Liver (tissue), 3 donors: ENCODE data around the gene DYNLT3.

Source experiments
- CTCF ChIP-seq: fragments of 150-350 bp; IDR thresholded peaks from 2 replicates; pipeline ENCODE4 v1.5.1; 2017; ENCODE audit warnings: improper control_type of control experiment, low read depth, low read length; ENCODE audit not compliant: missing input control
- EGR1 ChIP-seq, 2 donors: IDR thresholded peaks; 2 replicates each; pipeline ENCODE4 v1.6.1; 2016 to 2018; ENCODE audit warnings: antibody characterized with exemption in 2 of 2, low read depth in 2 of 2
- GABPA ChIP-seq, 2 donors: IDR thresholded peaks in 1 of 2; conservative IDR thresholded peaks in 1 of 2; 2 replicates each; pipeline ENCODE4 v1.6.1; 2016; ENCODE audit warnings: antibody characterized with exemption in 2 of 2, mild to moderate bottlenecking in 1 of 2, moderate library complexity in 1 of 2
- JUND ChIP-seq, 2 donors: IDR thresholded peaks; 2 replicates each; pipeline ENCODE4 v1.6.1; 2016; ENCODE audit warnings: antibody characterized with exemption in 2 of 2
- MAX ChIP-seq: IDR thresholded peaks from 2 replicates; pipeline ENCODE4 v1.6.1; 2016; ENCODE audit warnings: antibody characterized with exemption
- RAD21 ChIP-seq, 2 donors: IDR thresholded peaks; 2 replicates each; pipeline ENCODE4 v1.6.1; 2016; ENCODE audit warnings: antibody characterized with exemption in 2 of 2, mild to moderate bottlenecking in 2 of 2
- TAF1 ChIP-seq: conservative IDR thresholded peaks from 2 replicates; pipeline ENCODE4 v1.6.1; 2016; ENCODE audit warnings: antibody characterized with exemption, mild to moderate bottlenecking
- YY1 ChIP-seq: IDR thresholded peaks from 2 replicates; pipeline ENCODE4 v1.6.1; 2016; ENCODE audit warnings: antibody characterized with exemption, mild to moderate bottlenecking
- TF ChIP-seq, protein P1 (sequence below): IDR thresholded peaks from 2 replicates; pipeline ENCODE4 v1.6.1; 2016; ENCODE audit warnings: antibody characterized with exemption
- donor health status: healthy.
- donor health status: healthy.

GRCh38 chrX:37817176-37817575, 30.2 kb downstream of the DYNLT3 start:
- TF ChIP-seq CTCF (no peak), TAF1 (no peak), YY1 (no peak), RAD21 (IDR thresholded peaks at IDR 0.05) (no peak), JUND (IDR thresholded peaks at IDR 0.05) (no peak), GABPA (IDR thresholded peaks at IDR 0.05 in 1 of 2, conservative IDR thresholded peaks at IDR 0.05 in 1 of 2) (no peak), EGR1 (IDR thresholded peaks at IDR 0.05; ENCODE audit: low read depth in 2 of 2) (no peak), MAX (no peak)
- TF ChIP-seq, protein P1, sequence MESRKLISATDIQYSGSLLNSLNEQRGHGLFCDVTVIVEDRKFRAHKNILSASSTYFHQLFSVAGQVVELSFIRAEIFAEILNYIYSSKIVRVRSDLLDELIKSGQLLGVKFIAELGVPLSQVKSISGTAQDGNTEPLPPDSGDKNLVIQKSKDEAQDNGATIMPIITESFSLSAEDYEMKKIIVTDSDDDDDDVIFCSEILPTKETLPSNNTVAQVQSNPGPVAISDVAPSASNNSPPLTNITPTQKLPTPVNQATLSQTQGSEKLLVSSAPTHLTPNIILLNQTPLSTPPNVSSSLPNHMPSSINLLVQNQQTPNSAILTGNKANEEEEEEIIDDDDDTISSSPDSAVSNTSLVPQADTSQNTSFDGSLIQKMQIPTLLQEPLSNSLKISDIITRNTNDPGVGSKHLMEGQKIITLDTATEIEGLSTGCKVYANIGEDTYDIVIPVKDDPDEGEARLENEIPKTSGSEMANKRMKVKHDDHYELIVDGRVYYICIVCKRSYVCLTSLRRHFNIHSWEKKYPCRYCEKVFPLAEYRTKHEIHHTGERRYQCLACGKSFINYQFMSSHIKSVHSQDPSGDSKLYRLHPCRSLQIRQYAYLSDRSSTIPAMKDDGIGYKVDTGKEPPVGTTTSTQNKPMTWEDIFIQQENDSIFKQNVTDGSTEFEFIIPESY = no peak
